NCI-H1105 (cell line): ENCODE data around the gene VGLL2.
A peak's percentile ranks its signal among the peaks of the same experiment; 100 is the strongest.

Experiments
- DNase-seq: peaks from one replicate; lab custom pipeline; 2025; lab: John Stamatoyannopoulos, UW

Gene VGLL2

DNA sequence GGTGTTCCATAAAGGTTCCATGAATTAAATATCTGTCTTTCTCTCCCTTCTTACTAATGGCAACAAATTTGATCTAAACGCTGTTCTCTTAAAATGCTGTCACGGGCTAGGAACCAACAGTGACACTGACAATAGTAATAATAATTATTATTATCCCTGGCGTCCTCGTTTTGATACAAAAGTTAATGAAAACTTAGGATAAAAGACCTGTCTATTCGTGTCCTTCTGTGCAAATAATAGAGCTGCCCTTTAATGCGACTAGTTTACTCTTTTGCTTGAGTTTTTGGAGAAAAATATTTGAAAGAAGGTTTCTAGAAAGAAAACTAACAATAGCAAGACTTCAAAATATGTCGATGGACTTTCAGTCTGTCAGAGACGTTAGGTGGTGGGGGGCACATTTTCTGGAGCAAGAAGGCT is 4.3 kb downstream of the VGLL2 start:
- no peak for DNase-seq

DNA sequence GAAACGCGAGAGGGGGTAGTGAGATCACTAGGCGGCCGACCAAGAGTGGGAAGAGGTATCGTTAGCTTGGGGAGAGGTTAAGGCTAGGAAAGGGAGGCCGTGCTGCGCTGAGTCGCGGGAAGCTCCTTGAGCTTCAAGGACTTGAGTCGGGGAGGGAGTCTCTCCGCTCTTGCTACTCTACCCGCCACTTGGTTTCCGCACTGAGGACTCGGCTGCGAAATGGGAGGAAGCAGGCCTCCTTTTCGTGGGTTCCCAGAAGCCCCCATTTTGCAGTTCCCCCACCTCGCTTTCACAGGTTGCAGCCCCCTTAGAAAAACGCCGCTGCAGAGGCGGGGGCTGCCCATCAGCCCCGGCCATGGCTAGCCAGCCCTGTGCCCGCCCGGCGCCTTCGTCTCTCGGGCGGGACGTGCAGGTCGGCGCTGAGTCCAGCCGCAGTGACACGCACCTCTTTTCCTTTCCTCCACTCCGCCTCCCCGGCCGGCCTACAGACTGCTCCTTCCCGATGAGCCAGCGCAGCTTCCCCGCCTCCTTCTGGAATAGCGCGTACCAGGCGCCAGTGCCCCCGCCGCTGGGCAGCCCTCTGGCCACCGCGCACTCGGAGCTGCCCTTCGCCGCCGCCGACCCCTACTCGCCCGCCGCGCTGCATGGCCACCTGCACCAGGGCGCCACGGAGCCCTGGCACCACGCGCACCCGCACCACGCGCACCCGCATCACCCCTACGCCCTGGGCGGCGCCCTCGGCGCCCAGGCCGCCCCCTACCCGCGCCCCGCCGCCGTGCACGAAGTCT is 4.9 kb downstream of the VGLL2 start:
- DNase-seq, result peak; percentile 35

- DNase-seq, result no peak
Observed at GRCh38 chr6:117270843-117271507, 5.6 kb downstream of the VGLL2 start.

GRCh38 chr6:117272032-117272866 is 6.9 kb downstream of the VGLL2 start:
- DNase-seq, result no peak

DNA sequence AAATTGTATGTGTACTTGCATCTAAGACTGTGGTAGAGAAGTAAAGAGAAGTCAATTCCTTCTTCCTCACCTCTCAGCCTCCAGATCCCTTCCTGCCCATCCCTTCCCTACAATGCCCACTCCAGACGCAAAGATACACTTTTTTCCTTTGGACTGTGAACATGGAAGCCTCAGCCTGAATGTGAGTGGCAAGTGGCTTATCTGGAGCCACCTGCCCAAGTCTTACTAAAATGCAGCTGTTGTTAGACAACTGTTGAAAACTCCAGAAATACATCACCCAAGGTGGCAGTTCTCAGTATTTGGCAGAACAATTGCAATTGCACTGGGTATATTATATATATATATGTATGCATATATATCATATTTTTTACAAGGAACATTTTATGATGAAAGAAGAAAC is 7.5 kb downstream of the VGLL2 start:
- DNase-seq, result no peak

- no peak for DNase-seq
Observed at GRCh38 chr6:117275205-117275604, 9.8 kb downstream of the VGLL2 start.

GRCh38 chr6:117275711-117276110 is 10.4 kb downstream of the VGLL2 start:
- no peak for DNase-seq

DNA sequence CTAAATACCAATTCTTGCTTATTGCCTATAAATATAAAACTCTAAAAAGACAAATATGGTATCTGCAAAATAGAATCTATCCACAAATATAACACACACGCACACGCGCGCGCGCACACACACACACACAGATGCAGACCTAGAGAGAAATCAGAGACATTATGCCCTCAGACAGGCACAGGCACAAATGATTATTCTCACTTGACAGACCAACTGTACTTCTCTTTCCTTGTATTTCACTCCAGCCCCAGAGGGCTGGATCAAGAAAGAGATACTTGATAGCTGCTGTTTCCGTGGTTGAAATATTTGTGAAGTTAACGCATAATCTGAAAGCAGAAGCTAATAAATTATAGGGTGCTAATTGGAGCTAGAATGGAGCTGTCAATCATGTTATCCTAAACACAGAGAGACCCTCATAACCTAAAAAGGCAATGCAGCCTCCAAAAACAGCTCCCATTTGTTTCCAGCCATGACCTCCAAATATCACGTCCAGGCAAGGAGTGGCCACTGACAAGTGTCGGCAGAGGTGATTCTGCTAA is 11.5 kb downstream of the VGLL2 start:
- no peak for DNase-seq

DNA sequence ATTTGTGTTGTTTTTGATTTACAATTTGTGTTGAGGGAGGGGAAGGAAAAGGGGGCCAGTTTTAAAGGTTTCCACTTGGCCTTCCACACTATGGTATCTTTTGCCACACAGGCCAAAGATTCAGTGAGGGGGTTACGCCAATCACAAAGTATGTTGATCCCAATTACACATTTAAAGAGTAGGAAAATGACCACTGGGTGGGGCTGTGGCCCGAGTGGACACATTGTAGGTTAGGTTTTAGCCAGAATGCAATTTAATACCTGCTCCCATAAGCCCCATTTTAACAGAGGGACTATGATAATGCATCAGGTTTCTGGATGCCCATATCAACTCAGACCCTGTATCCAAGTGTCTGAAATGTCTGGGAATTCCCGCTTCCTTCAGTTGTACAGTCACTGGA is 15.6 kb downstream of the VGLL2 start:
- DNase-seq, result no peak

- no peak for DNase-seq
Observed at GRCh38 chr6:117288083-117288715, 22.8 kb downstream of the VGLL2 start.

- no peak for DNase-seq
Observed at GRCh38 chr6:117290173-117290846, 25.0 kb downstream of the VGLL2 start.

DNA sequence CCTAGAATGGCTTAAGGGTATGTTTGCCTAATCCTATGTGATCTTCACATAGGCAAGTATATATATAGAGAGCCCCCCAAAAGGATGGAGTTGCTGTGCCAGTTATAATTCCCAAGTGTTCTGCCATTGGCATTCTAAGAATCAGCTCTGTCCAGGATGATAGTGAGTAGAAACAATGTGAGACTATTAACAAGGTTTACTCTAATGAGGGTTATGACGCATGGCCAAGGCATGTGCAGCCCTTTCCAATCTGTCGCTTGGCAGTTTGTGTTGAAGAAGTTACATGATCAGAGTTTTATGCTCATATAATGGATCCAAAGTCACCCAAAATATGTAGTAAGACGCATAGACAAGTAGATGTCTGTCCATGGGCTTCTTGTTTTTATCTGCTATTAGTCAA is 33.6 kb downstream of the VGLL2 start:
- no peak for DNase-seq

DNA sequence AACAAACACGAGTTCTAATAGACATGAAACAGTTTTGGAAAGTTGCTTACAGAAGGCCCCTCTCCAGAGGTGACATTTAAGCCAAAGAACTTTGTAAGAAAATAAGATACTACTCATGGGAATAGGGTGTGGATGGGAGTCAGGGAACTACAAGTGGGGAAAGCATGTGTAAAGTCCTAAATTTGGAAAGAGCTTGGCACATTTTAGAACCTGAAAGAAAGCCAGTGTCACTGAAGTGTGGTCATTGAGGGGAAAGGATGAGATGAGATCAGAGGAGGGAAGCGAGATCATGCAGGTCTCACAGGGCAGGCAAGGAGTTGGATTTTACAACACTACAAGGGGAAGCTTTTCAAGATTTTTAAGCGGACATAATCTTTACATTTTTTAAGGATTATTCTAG is 38.0 kb downstream of the VGLL2 start:
- no peak for DNase-seq

GRCh38 chr6:117304446-117304845 is 39.1 kb downstream of the VGLL2 start:
- DNase-seq, result no peak

DNA sequence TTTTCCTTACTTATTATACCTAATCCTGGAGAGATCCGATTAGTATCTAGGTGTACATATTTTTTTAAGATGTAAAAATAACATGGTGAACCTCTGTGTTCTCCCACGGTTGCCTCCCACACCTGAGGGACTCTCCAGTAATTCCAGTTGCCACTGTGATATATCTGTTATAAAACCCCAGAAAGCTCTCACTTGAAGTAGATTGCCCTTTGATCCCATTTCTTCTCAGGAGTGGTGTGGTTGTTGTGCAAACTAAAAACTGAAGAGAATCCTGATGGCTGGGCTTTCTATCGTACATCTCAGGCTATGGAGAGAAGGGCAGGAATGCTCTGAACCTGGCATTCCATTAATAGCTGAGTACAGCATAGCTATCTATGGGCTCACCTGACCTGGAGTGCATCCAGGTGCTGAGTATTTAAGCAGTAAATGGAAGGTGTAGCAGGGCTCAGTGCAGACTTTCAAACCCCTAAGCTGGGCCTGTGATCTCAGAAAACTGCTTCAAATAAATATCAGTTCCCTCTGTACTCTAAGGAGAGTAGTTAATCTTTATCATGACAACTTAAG is 41.0 kb downstream of the VGLL2 start:
- DNase-seq, result no peak

DNA sequence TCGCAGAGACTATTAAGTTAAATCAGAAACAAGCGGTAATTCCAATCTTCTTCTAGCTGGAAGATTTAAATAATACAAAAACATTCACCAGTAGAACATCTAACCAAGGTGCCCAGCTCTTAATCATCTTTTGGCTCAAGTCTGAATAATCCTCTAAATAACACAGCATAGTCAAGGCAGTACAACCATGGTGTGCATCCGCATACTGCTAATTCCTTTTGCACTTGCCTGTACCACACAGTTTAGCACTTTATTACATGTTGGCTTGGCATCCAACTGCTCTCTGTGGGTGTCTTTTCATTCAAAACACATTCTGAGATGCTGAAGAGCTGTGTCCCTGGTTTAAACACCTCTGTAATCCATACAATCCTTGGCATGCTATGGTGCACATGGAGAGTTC is 42.3 kb downstream of the VGLL2 start:
- no peak for DNase-seq

DNA sequence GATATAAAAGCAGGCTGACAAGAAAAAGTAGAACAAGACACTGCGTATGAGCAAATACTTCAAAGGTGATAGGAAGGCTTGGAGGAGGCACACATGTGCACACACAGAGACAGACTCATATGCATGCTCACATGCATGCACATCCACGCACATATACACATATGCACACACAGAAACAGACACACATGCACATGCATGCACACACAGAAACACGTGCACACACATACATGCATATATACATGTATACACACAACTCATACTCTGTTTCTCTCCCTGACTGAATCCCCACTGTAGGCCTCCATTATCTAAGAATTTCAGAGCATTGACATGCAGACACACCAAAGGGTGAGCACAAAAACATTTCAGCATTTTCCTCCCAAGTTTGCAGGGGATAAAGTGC is 43.7 kb downstream of the VGLL2 start:
- DNase-seq, result no peak

- DNase-seq, result no peak
Observed at GRCh38 chr6:117309611-117310010, 44.3 kb downstream of the VGLL2 start.

GRCh38 chr6:117311310-117311709 is 46.0 kb downstream of the VGLL2 start:
- no peak for DNase-seq

DNA sequence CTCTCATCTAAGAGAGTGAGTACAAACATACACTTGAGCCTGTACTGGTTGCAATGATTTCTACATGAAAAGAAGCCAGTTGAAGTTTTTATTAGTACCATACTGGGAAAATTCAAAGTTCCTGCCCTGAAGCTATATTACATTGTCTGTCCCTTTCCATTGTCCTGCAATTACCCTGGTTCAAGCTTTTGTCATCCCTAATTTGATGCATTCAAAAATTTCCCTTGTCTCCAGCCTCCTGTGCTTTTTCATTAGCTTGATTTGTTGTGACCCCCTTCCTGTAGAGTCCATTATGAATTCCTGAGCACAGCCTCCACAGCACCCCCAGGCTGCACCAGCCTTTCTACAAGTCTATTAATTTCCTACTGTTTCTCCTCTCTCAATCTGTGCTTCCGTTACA is 46.4 kb downstream of the VGLL2 start:
- no peak for DNase-seq

GRCh38 chr6:117317261-117317660 is 51.9 kb downstream of the VGLL2 start:
- peak; percentile 8 for DNase-seq
